ENCODE results near the gene DHH. TPM values are rescaled to one million over a fixed set of nuclear protein-coding genes. Genes with fewer than 3 reads are reported as not detected.

The DHH gene
- total RNA-seq, 1 donor from 2014 or later, result 0.52 TPM

GRCh38 chr12:49050507-49051372, 43.9 kb downstream of the DHH start:
- no peak overlapping the region for H3K4me3 ChIP-seq (ENCODE audit: low read depth, low read length)
- TF ChIP-seq, protein P1, sequence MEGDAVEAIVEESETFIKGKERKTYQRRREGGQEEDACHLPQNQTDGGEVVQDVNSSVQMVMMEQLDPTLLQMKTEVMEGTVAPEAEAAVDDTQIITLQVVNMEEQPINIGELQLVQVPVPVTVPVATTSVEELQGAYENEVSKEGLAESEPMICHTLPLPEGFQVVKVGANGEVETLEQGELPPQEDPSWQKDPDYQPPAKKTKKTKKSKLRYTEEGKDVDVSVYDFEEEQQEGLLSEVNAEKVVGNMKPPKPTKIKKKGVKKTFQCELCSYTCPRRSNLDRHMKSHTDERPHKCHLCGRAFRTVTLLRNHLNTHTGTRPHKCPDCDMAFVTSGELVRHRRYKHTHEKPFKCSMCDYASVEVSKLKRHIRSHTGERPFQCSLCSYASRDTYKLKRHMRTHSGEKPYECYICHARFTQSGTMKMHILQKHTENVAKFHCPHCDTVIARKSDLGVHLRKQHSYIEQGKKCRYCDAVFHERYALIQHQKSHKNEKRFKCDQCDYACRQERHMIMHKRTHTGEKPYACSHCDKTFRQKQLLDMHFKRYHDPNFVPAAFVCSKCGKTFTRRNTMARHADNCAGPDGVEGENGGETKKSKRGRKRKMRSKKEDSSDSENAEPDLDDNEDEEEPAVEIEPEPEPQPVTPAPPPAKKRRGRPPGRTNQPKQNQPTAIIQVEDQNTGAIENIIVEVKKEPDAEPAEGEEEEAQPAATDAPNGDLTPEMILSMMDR (conservative IDR thresholded peaks at IDR 0.05; ENCODE audit: low read depth, low read length), result no peak
- no peak for DNase-seq (ENCODE audit: low read depth)

GRCh38 chr12:49049566-49050224, 44.9 kb downstream of the DHH start:
- TF ChIP-seq, protein P1 (conservative IDR thresholded peaks at IDR 0.05; ENCODE audit: low read depth, low read length), result no peak
- no peak for DNase-seq (ENCODE audit: low read depth)
- H3K4me3 ChIP-seq (ENCODE audit: low read depth, low read length), result no peak overlapping the region

DNA sequence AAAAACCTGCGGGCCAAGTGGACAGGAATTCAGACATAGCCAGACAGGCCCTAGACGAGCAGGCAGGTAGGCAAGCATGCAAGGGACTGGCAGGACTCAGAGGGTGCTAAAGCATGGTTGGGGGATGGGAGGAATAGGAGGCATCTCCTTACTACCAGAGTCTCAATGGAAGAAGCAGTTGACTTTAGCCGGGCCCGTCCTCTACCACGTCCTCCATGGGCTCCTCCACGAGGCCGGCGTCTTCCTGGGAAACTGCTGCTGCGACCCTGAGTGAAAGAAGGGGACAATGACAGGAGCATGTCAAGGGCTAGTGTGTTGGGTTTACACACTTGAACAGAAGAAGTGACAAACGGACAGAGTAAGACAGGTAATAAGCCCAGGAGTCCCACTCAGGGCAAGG, 45.6 kb downstream of the DHH start:
- no peak overlapping the region for H3K4me3 ChIP-seq (ENCODE audit: low read depth, low read length)
- no peak for DNase-seq (ENCODE audit: low read depth)

DNA sequence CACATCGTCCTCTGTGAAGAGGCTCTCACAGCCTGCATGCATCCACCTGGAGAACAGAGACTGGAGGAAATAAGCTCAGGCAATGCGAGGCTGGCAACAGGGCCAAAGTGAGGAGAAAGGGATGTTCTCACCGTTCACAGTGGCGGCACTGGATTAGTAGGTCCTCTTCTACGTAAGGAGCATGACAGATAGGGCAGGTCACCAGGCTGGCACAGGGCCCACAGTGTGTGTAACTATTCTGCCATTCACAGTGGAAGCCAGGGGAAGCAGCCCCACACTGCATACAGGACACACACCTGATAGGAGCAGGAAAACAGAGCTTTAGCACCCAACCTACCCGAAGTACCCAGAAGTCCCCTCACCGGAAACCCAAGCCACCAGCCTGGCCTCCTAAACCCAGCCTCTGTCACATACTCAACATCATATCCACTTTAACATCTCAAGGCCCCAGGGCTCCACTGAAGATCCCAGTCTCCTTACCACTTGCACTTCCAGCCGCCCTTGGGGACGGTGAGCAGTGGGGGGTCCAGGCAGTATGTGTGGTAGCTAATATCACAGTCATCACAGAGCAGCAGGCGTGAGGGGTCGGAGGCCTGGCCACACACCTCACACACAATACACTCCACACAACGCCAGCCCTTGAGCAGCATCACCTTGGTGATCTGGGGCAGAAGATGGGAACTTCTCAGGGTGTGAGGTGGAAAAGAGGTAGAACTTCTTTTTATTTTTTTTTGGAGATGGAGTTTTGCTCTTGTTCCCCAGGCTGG, 48.3 kb downstream of the DHH start:
- DNase-seq (ENCODE audit: low read depth), result no peak
- TF ChIP-seq, protein P1 (conservative IDR thresholded peaks at IDR 0.05; ENCODE audit: low read depth, low read length), result no peak
- H3K4me3 ChIP-seq (ENCODE audit: low read depth, low read length), result no peak overlapping the region

More for the DNA sequence above, 45.6 kb downstream of the DHH start:
- TF ChIP-seq, protein P1 (conservative IDR thresholded peaks at IDR 0.05; ENCODE audit: low read depth, low read length), result no peak

GRCh38 chr12:49044660-49045059, 49.9 kb downstream of the DHH start:
- no peak overlapping the region for H3K4me3 ChIP-seq (ENCODE audit: low read depth, low read length)
- TF ChIP-seq, protein P1 (conservative IDR thresholded peaks at IDR 0.05; ENCODE audit: low read depth, low read length), result no peak
- DNase-seq (ENCODE audit: low read depth), result no peak

GRCh38 chr12:49043856-49044258, 50.7 kb downstream of the DHH start:
- no peak overlapping the region for H3K4me3 ChIP-seq (ENCODE audit: low read depth, low read length)
- no peak for DNase-seq (ENCODE audit: low read depth)
- TF ChIP-seq, protein P1 (conservative IDR thresholded peaks at IDR 0.05; ENCODE audit: low read depth, low read length), result peak; percentile 77
